ENCODE results near the gene CENPO. TPM values are rescaled to one million over a fixed set of nuclear protein-coding genes. Genes with fewer than 3 reads are reported as not detected.
A peak's percentile ranks its signal among the peaks of the same experiment; 100 is the strongest.

The CENPO gene, protein sequence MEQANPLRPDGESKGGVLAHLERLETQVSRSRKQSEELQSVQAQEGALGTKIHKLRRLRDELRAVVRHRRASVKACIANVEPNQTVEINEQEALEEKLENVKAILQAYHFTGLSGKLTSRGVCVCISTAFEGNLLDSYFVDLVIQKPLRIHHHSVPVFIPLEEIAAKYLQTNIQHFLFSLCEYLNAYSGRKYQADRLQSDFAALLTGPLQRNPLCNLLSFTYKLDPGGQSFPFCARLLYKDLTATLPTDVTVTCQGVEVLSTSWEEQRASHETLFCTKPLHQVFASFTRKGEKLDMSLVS
- 10 to 100 TPM; 55.4 to 57.4 TPM for total RNA-seq

DNA sequence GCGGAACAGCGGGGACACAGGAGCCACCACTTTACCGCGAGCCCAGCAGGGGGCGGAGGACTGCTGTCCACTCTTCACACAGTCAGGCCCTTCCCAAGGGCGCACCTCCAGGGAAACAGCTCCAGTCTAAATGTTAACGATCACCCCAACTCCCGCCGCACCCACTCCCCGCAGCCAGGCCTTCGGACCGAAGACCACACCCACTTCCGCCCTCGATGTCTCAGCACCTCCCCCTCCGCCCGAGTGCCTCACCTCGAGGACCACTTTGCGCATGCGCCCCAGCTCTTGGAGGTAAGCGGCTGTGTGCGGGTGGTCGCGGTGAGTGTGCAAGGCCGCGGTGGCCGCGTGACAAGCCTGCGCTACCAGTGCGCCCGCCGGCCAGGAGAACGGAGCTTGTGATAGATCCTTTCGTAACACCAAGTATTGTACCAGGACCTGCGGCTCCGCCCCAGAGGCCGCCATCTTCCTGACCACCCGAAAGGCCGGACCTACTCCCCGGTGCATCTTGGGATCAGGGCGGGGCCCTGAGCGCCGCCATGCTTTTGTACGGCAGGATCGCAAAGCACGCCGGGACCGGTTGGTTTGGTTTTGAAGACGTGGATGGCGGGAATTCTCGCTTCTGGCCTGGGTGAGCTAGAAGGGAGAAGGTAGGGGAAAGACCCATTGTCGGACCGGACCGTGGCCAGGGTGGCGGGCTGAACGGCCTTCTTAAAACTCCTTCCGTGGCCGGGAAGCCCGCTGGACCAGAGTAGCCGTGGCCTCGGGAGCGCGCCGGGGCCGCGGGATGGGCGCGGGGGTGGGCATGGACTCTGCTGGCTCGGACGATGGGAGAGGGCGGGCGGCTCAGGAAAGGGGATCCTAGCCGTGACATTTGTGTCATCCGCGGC, at the start of gene CENPO, which contains the start of gene PTRHD1:
Gene CENPO (plus strand): TSS at position 552 of the 887 bp plus-strand sequence. CDS start 495 bp downstream, outside the sequence.
Gene PTRHD1 (minus strand): TSS at position 518 of the 887 bp plus-strand sequence. CDS start 14 bp downstream, at position 504.
- Mint-ChIP-seq H3K27ac (peak within 1 kb of the TSS; percentile 99), H3K4me3 (peak within 1 kb of the TSS; percentile 97), H3K27me3 (no peaks in the 10 kb centered on the region), H3K4me1 (peaks cover 53% of the 10 kb centered on the region), H3K36me3 (peaks cover 35% of the 10 kb centered on the region), H3K9me3 (ENCODE audit: low read depth) (peaks cover under 1% of the 10 kb centered on the region)
- DNase-seq (peak; percentile 97), ATAC-seq (peak; percentile 98)
- CTCF ChIA-PET: interaction anchor here (0.9 to 1.8 kb wide), 9 partner anchors 9 to 370 kb away, joined by 3 to 11 read pairs (median 4); no protein-coding TSS in a partner anchor

- H3K36me3 Mint-ChIP-seq: peaks cover 9% of the 10 kb centered on the region
- no peak overlapping the region for H3K27ac Mint-ChIP-seq
- DNase-seq (no peak), ATAC-seq (no peak)
- no peaks in the 10 kb centered on the region for H3K4me1 Mint-ChIP-seq
- no peaks in the 10 kb centered on the region for H3K27me3 Mint-ChIP-seq
- no peak overlapping the region for H3K4me3 Mint-ChIP-seq
- CTCF ChIA-PET: no interaction called here
- no peaks in the 10 kb centered on the region for H3K9me3 Mint-ChIP-seq (ENCODE audit: low read depth)
These were observed 49.3 kb upstream of the CENPO start for GRCh38 chr2:24743924-24744323.

DNA sequence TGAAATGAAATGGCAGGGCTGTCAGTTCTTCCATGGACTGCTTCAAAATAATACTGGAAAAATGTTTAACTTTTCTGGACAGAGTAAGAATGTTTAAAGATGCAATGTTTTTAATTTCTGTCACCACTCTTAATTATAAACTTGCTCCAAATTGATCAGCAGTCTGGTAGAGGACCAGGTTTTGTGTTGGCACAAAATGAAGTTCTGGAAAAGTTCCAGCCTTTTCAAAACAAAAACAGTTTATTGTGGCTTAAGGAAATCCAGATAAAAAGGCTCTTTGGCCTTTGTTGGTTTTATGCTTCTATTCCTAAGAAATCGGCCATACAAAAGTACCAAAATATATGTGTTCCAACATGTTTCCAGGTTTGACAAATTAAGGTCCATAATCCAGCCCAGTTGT, 48.9 kb upstream of the CENPO start:
- ATAC-seq: no peak
- Mint-ChIP-seq H3K4me3 (no peak overlapping the region), H3K36me3 (peaks cover 9% of the 10 kb centered on the region), H3K27me3 (no peaks in the 10 kb centered on the region), H3K27ac (no peak overlapping the region), H3K9me3 (ENCODE audit: low read depth) (no peaks in the 10 kb centered on the region), H3K4me1 (no peaks in the 10 kb centered on the region)
- CTCF ChIA-PET: interaction anchor here (0.7 kb wide), 1 partner anchor 327 kb away, joined by 3 read pairs; no protein-coding TSS in a partner anchor
- DNase-seq: no peak

GRCh38 chr2:24745825-24746224, 47.4 kb upstream of the CENPO start:
- CTCF ChIA-PET: no interaction called here
- Mint-ChIP-seq H3K36me3 (peaks cover 11% of the 10 kb centered on the region), H3K4me1 (no peaks in the 10 kb centered on the region), H3K27ac (no peak overlapping the region), H3K27me3 (no peaks in the 10 kb centered on the region), H3K9me3 (ENCODE audit: low read depth) (no peaks in the 10 kb centered on the region), H3K4me3 (no peak overlapping the region)
- no peak for ATAC-seq
- no peak for DNase-seq

- DNase-seq: no peak
- ATAC-seq: no peak
- CTCF ChIA-PET: no interaction called here
- H3K27ac Mint-ChIP-seq: no peak overlapping the region
- H3K4me3 Mint-ChIP-seq: no peak overlapping the region
- no peaks in the 10 kb centered on the region for H3K27me3 Mint-ChIP-seq
- no peaks in the 10 kb centered on the region for H3K4me1 Mint-ChIP-seq
- peaks cover 11% of the 10 kb centered on the region for H3K36me3 Mint-ChIP-seq
- H3K9me3 Mint-ChIP-seq (ENCODE audit: low read depth): no peaks in the 10 kb centered on the region
These were observed 45.9 kb upstream of the CENPO start for GRCh38 chr2:24747299-24747698.

- no peak overlapping the region for H3K27ac Mint-ChIP-seq
- CTCF ChIA-PET: no interaction called here
- no peak overlapping the region for H3K4me3 Mint-ChIP-seq
- H3K27me3 Mint-ChIP-seq: no peaks in the 10 kb centered on the region
- DNase-seq (no peak), ATAC-seq (no peak)
- peaks cover 8% of the 10 kb centered on the region for H3K36me3 Mint-ChIP-seq
- no peaks in the 10 kb centered on the region for H3K4me1 Mint-ChIP-seq
- no peaks in the 10 kb centered on the region for H3K9me3 Mint-ChIP-seq (ENCODE audit: low read depth)
These were observed 44.0 kb upstream of the CENPO start for GRCh38 chr2:24749069-24749691.

GRCh38 chr2:24754985-24755705, 38.1 kb upstream of the CENPO start:
- H3K9me3 Mint-ChIP-seq (ENCODE audit: low read depth): no peaks in the 10 kb centered on the region
- CTCF ChIA-PET: no interaction called here
- no peaks in the 10 kb centered on the region for H3K27me3 Mint-ChIP-seq
- no peak overlapping the region for H3K4me3 Mint-ChIP-seq
- ATAC-seq (no peak), DNase-seq (no peak)
- peaks cover 10% of the 10 kb centered on the region for H3K36me3 Mint-ChIP-seq
- H3K27ac Mint-ChIP-seq: no peak overlapping the region
- no peaks in the 10 kb centered on the region for H3K4me1 Mint-ChIP-seq

DNA sequence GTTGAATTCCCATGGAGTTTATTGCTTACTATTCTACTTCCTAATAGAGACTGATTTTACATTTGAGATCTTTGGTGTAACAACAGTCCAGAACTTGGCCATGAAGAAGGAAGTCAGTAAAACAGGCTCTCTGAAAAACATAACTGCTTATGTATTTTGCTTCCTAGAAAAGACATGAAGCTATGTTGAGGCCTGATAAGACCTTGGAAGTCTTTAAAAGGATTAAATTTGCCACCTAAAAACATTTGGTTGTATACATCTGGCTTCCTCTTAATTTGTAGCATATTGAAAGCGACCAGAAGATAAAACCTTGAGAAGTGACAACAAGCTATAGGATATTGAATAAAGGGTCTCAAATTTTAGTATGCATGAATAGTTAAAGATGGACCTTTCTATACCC, 36.4 kb upstream of the CENPO start:
- no peak overlapping the region for H3K4me3 Mint-ChIP-seq
- no peak overlapping the region for H3K27ac Mint-ChIP-seq
- DNase-seq (no peak), ATAC-seq (no peak)
- CTCF ChIA-PET: no interaction called here
- H3K36me3 Mint-ChIP-seq: peaks cover 10% of the 10 kb centered on the region
- no peaks in the 10 kb centered on the region for H3K4me1 Mint-ChIP-seq
- H3K9me3 Mint-ChIP-seq (ENCODE audit: low read depth): no peaks in the 10 kb centered on the region
- no peaks in the 10 kb centered on the region for H3K27me3 Mint-ChIP-seq

- ATAC-seq (no peak), DNase-seq (no peak)
- Mint-ChIP-seq H3K27ac (no peak overlapping the region), H3K4me1 (peaks cover 8% of the 10 kb centered on the region), H3K9me3 (ENCODE audit: low read depth) (no peaks in the 10 kb centered on the region), H3K27me3 (no peaks in the 10 kb centered on the region), H3K36me3 (peaks cover 20% of the 10 kb centered on the region), H3K4me3 (no peak overlapping the region)
- CTCF ChIA-PET: no interaction called here
These were observed 31.4 kb upstream of the CENPO start for GRCh38 chr2:24761866-24762265.

DNA sequence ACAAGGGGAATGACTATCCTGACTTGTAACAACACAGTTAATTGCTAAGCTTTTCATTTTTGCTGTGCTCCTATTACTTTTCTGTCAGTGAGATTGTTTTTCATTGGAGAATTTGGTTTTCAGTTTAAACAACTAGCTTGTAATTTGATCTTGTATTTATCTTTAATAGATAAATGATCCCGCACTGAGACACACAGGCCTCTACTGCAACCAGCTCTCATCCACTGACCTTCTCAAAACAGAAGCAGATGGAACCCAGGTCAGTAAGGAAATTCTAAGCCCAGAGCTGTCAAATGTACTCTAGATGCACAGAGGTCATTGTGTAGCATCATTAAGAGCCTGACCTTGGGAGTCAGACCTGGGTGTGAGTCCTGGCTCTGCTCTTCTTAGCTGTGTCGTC, 30.7 kb upstream of the CENPO start:
- Mint-ChIP-seq H3K4me1 (peaks cover 9% of the 10 kb centered on the region), H3K27ac (no peak overlapping the region), H3K36me3 (peaks cover 22% of the 10 kb centered on the region), H3K4me3 (no peak overlapping the region), H3K9me3 (ENCODE audit: low read depth) (no peaks in the 10 kb centered on the region), H3K27me3 (no peaks in the 10 kb centered on the region)
- DNase-seq: no peak
- CTCF ChIA-PET: no interaction called here
- no peak for ATAC-seq

- no peak for DNase-seq
- Mint-ChIP-seq H3K27me3 (no peaks in the 10 kb centered on the region), H3K4me1 (peaks cover 9% of the 10 kb centered on the region), H3K27ac (no peak overlapping the region), H3K36me3 (peaks cover 21% of the 10 kb centered on the region), H3K9me3 (ENCODE audit: low read depth) (no peaks in the 10 kb centered on the region), H3K4me3 (no peak overlapping the region)
- CTCF ChIA-PET: no interaction called here
- no peak for ATAC-seq
These were observed 29.4 kb upstream of the CENPO start for GRCh38 chr2:24763843-24764242.

DNA sequence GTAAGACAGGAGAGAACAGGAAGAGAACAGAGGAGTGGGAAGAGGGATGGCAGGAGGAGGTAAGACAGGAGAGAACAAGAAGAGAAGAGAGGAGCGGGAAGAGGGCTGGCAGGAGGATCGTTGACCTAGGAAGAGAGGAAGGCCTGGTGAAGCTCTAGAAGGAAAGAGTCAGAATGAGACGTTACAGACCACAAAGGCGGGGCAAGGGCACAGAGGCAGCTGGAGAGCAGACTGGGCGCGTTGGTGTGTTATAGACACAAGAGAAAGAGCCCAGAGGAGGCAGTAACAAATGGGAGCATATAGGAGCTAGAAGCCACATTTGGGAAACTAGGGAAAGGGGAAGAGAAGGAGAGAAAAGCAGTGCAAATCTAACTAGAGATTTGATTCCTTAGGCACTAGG, 26.6 kb upstream of the CENPO start:
- Mint-ChIP-seq H3K4me1 (peaks cover 9% of the 10 kb centered on the region), H3K9me3 (ENCODE audit: low read depth) (no peaks in the 10 kb centered on the region), H3K4me3 (no peak overlapping the region), H3K27ac (no peak overlapping the region), H3K27me3 (no peaks in the 10 kb centered on the region), H3K36me3 (peaks cover 22% of the 10 kb centered on the region)
- ATAC-seq (peak; percentile 66), DNase-seq (peak; percentile 53)
- CTCF ChIA-PET: interaction anchor here (1.2 kb wide), 1 partner anchor 280 kb away, joined by 3 read pairs; no protein-coding TSS in a partner anchor

DNA sequence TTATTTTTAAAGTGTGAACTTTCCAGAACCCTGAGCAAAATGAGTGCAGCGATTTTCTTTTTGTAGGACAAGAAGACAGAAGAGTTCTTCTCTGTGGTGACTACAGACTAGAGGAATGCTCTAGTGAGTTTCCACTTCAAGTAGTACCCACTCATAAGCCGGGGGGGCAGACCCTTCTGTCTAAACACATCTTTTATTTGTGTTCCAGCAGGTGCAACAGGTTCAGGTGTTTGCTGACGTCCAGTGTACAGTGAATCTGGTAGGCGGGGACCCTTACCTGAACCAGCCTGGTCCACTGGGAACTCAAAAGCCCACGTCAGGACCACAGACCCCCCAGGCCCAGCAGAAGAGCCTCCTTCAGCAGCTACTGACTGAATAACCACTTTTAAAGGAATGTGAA, 25.2 kb upstream of the CENPO start:
- H3K9me3 Mint-ChIP-seq (ENCODE audit: low read depth): no peaks in the 10 kb centered on the region
- DNase-seq (no peak), ATAC-seq (no peak)
- no peak overlapping the region for H3K27ac Mint-ChIP-seq
- CTCF ChIA-PET: no interaction called here
- no peaks in the 10 kb centered on the region for H3K27me3 Mint-ChIP-seq
- no peak overlapping the region for H3K4me3 Mint-ChIP-seq
- H3K36me3 Mint-ChIP-seq: peaks cover 22% of the 10 kb centered on the region
- H3K4me1 Mint-ChIP-seq: peaks cover 9% of the 10 kb centered on the region
